SIG-M5 (cell line): ENCODE results near the gene MUC22.
"Not testable (repeated sequence)": the region's sequence is repeated elsewhere in the genome, so short reads cannot be mapped to it uniquely, and the experiment has no call there.

Experiments
- DNase-seq: peaks from one replicate; lab custom pipeline; 2025; lab: John Stamatoyannopoulos, UW

Gene MUC22

GRCh38 chr6:31010393-31011060 lies at the start of gene MUC22:
Gene MUC22, plus strand, starts transcription at chr6:31010474. Its CDS starts 233 bp downstream, at chr6:31010707.
- DNase-seq = no peak

GRCh38 chr6:30960907-30961673 lies 49.2 kb upstream of the MUC22 start:
- DNase-seq = no peak

GRCh38 chr6:30962716-30963115 lies 47.6 kb upstream of the MUC22 start:
- no peak for DNase-seq

GRCh38 chr6:30963641-30964040 lies 46.6 kb upstream of the MUC22 start:
- no peak for DNase-seq

GRCh38 chr6:30964075-30964474 lies 46.2 kb upstream of the MUC22 start:
- DNase-seq = no peak

GRCh38 chr6:30965140-30965601 lies 45.1 kb upstream of the MUC22 start:
- DNase-seq = no peak

- DNase-seq = no peak
Measured at GRCh38 chr6:30966154-30966553, 44.1 kb upstream of the MUC22 start.

GRCh38 chr6:30969171-30969570 lies 41.1 kb upstream of the MUC22 start:
- not testable (repeated sequence) for DNase-seq

GRCh38 chr6:30970946-30971345 lies 39.3 kb upstream of the MUC22 start:
- DNase-seq = no peak

- no peak for DNase-seq
Measured at GRCh38 chr6:30972816-30973215, 37.5 kb upstream of the MUC22 start.

GRCh38 chr6:30974490-30975252 lies 35.6 kb upstream of the MUC22 start:
- no peak for DNase-seq

- DNase-seq = no peak
Measured at GRCh38 chr6:30979141-30979540, 31.1 kb upstream of the MUC22 start.

- no peak for DNase-seq
Measured at GRCh38 chr6:30979690-30980089, 30.6 kb upstream of the MUC22 start.

GRCh38 chr6:30981942-30982772 lies 28.1 kb upstream of the MUC22 start:
- no peak for DNase-seq

- no peak for DNase-seq
Measured at GRCh38 chr6:30983439-30983838, 26.8 kb upstream of the MUC22 start, which contains the start of gene MUC21. Gene MUC21, plus strand, starts transcription at chr6:30983718. Its CDS starts 241 bp downstream, at chr6:30983959.

GRCh38 chr6:30985490-30985889 lies 24.8 kb upstream of the MUC22 start:
- DNase-seq = no peak

- no peak for DNase-seq
Measured at GRCh38 chr6:30987304-30987703, 23.0 kb upstream of the MUC22 start.

GRCh38 chr6:30988209-30988825 lies 22.0 kb upstream of the MUC22 start:
- DNase-seq = no peak

GRCh38 chr6:30990422-30991086 lies 19.7 kb upstream of the MUC22 start:
- DNase-seq = no peak

GRCh38 chr6:30991891-30992290 lies 18.4 kb upstream of the MUC22 start:
- DNase-seq = no peak

GRCh38 chr6:30997301-30997700 lies 13.0 kb upstream of the MUC22 start:
- no peak for DNase-seq
